SW 1271 (cell line): ENCODE results near the gene PAK5.

Experiments used
- DNase-seq, 2 experiments: peaks; one replicate each; lab custom pipeline; 2025; lab: John Stamatoyannopoulos, UW

The PAK5 gene

DNA sequence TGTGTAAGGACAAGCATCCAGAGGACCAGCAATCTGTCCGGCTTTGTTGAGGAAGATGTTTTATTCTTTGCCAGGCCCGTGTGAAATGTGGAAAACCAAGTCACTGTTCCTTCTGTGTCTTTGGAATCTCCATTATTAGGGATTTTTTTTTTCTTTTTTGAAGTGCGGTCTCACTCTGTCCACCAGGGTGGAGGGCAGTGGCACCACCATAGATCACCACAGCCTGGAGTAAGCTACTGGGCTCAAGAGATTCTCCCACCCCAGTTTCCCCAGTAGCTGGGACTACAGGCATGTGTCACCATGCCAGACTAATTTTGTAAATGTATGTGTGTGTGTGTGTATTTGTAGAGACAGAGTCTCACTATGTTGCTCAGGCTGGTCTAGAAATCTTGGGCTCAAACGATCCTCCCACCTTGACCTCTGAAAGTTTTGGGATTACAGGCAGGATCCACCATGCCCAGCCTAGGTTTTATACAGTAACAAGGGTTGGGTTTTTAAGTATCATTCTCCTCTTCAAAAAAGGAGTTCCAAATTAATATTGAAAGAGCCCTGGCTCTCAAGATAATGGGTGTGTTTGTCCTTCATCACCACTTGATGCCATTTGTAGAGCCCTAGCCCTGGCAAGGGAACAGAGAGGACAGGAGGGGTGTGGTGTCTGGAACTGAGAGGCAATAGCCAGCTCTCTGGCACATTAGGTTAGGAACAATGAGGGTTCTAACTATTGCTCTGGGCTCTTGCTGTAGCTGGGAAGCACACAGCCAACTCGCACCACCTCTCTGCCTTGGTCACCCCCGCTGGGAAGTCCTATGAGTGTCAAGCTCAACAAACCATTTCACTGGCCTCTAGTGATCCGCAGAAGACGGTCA is 321.3 kb downstream of the PAK5 start:
- DNase-seq: no peak

DNA sequence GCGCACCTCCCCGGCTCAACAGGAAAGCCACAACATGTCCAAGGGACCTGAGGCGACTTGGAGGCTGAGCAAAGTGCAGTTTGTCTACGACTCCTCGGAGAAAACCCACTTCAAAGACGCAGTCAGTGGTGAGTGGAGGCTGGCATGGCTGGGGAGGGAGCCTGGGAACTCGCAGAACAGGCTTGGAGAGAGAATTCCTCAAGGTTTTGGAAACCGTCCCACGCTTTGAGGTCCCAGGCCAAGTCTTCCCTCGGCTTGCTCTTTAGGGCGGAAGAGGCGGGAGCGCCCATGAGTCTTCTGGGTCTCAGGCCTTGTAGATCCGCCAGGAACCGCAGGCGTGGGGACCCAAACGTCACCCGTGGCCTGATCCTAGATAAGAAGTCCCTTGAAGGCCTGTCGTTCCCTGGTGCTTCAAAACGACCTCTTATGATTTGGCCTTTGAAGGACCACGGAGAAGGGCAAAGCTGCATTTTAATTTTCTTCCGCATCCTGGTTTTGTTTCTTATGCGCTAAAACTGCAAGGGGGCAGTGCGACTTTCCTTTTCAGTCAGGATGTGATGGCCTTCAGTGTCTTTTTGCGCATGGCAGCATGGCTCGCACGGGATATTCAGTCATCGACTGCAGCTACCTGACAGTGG is 322.5 kb downstream of the PAK5 start:
- no peak for DNase-seq

DNA sequence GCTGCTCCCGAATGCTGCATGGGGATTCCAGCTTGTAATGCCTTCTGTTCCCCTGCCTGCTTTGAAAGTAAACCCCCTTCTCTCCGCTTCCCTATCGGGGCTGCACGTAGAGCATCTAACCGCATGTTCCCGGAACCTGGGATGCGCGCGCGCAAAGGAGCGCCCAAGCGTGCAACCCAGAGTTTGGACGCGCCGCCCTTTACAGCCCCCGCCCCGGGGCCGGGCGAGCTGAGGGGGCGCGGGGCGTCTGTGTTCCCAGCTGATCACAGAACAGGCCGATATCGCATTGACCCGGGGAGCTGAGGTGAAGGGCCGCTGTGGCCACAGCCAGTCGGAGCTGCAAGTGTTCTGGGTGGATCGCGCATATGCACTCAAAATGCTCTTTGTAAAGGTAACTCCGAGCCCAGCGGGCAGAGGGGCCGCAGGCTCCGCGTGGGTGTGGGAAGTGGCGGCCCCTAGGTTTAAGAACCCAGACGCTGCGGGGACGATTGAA is 323.1 kb downstream of the PAK5 start:
- DNase-seq: no peak

- DNase-seq: no peak
These were observed 323.7 kb downstream of the PAK5 start for GRCh38 chr20:9515214-9515585.

- no peak for DNase-seq
These were observed 324.2 kb downstream of the PAK5 start, which contains the start of gene LAMP5 for GRCh38 chr20:9514461-9515213. Gene LAMP5, plus strand, starts transcription at chr20:9514590. Its CDS starts 263 bp downstream, at chr20:9514853.

DNA sequence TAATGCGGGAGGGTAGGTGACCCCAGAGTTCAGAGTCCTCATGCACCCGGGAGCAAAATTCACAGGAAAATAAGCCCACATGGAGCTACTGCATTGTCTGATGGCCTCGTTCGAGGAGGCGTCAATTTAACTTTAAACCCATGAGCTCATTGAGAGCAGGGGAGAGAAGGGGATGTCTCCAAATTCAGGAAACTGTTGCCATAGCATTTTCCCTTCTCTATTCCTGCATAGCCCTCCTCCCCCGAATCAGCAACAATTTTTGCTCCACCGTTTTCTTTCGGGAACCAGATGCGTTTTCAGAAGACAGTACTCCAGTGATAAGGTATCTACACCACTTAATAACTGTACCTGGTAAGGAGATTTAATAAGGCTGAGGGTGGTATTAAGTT is 324.8 kb downstream of the PAK5 start:
- DNase-seq: no peak

DNA sequence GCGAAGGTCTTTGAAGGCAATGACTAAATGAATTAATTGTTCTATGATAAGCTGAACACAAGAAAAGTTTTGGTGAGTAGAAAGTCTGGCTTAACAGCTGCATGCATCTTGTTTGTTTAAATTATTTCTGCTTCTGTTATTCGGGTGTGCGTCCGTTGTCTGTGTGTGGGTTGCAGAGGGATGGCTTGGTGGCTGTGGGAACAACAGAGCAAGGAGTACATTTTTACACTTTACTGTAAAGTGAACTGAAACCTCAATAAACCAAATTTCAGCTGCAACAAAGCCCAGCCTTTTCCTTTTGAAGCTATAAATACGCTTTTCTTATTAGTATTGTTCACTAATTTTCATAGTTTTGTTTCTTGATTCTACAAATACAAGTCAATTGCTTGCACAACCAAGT is 328.0 kb downstream of the PAK5 start:
- DNase-seq: no peak

DNA sequence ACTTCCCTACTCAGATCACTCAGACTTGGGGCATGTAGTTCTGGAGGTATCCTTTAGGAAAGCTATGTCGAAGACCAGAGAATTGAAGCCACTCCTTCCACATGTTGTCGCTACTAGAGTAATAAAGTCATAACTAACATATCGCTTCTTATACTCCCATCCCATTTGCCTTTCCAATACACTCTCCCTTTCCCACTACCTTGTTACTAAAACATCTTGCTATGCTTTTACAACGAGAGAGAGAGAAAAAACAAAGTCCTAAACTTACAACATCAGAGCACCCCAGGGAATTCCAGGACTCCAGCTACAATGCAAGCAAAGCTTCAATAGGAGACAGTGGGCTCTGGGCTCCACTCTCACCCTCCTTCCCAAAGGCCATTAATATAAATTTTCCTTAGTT is 329.6 kb downstream of the PAK5 start:
- no peak for DNase-seq

GRCh38 chr20:9508696-9509178 is 330.1 kb downstream of the PAK5 start:
- no peak for DNase-seq

GRCh38 chr20:9508240-9508661 is 330.6 kb downstream of the PAK5 start:
- no peak for DNase-seq

- no peak for DNase-seq
These were observed 331.2 kb downstream of the PAK5 start for GRCh38 chr20:9507544-9508239.

GRCh38 chr20:9506964-9507369 is 331.9 kb downstream of the PAK5 start:
- no peak for DNase-seq

- no peak for DNase-seq
These were observed 332.5 kb downstream of the PAK5 start for GRCh38 chr20:9506280-9506821.

DNA sequence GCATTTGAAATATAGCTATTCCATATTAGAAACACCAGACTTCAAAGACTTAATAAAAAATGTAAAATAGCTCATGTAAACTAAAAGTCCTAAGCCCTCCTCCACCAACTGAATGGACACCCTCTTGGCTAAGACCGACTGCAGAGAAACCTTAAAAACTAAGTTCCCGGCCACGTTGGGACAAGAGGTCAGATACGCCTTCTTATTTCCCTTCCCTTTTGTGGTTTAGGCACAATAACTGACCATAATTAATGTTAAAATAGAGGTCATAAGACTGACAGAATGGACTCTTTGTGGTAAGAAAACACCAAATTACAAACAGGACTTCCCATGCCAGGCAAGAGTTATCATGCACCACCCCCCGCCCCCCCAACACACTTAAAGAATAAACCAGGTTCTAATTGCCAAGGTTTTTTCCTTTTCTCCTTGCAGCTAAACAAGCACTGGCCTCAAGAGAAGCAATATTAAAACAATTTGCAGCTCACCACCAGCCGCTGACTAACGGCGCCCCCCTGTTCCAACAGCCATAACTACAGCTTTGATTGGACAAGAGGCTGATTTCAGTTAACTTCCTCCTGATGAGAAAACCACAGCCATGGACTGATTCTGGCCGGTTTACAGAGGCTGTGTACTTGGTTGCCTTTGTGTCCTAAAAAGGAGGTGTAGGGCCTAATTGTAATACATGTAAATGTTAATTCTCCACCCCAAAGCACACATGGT is 335.2 kb downstream of the PAK5 start:
- DNase-seq: no peak

DNA sequence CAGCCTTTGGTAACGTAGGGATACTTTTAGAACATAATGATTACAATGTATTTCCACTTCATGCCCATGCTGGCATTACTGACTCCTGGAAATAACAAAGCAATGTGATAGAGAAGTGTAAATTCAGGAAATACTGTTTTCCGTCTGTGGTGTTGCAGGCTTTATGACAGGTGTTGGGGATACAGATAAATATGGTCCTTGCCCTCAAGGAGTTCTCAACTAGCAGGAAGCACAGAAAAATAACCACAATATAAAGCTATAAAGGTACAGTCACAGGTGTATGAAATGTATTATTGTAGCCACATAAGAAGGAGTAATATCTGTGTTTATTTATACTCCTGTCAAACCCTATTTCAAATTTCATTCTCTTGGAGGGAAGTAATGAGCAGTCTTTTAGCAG is 337.4 kb downstream of the PAK5 start:
- no peak for DNase-seq

DNA sequence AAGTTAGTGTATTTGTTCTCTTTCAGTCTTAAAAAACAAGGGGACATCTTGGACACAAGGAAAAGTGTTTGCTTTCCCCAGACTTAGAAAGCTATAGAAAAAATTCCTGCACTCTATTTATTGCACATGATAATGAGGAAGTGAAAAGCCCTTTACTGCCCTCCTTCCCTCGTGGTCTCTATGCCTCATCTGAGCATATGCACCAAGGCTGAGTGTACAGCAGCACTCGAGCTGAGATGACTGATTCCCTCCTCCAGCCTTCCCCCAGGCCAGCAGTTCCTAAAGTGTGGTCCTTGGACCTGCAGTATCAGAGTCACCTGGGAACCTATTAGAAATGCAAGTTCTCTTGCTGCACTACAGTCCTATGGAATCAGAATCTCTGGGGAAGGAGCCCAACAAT is 338.8 kb downstream of the PAK5 start:
- DNase-seq: no peak

GRCh38 chr20:9499126-9499899 is 339.6 kb downstream of the PAK5 start:
- no peak for DNase-seq

DNA sequence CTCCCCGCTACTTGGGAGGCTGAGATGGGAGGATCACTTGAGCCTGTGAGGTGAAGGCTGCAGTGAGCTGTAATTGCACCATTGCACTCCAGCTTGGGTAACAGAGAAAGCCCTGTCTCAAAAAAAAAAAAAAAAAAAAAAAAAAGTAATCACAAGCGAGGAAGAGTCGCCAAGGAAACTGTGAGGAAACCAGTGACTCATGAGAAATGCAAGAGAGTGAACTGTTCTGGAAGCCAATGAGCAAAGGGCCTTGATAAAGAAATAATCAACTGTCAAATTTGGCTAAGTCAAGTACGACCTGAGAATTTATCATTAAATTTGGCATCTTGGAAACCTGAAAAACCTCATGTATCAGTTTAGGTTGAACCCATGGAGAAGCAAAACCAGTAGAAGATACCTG is 340.6 kb downstream of the PAK5 start:
- DNase-seq: no peak

DNA sequence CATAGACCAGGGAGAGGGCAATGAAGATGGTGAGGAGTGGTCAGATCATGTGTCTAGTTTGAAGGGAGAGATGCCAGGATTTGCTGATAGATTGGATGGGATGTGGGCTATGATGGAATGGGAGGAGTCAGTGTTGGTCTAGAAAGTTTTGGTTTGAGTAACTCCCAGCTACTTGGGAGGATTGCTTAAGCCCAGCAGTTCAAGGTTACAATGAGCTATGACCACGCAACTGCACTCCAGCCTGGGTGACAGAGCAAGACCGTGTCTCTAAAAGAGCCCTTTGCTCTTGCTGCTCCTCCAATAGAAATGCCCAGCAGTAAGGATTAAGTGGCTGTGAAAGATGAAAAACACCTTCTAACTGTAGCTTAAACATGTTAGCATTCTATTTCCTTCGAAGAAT is 342.7 kb downstream of the PAK5 start:
- no peak for DNase-seq

- DNase-seq: no peak
These were observed 343.2 kb downstream of the PAK5 start for GRCh38 chr20:9495701-9496100.
